ENCODE measurements around the gene NLRP11. TPM values are rescaled to one million over a fixed set of nuclear protein-coding genes. Genes with fewer than 3 reads are reported as not detected.

The NLRP11 gene
- total RNA-seq, 1 experiment from 2014 or later = not detected

- peaks cover 0 to 14% (median 8%) of the 10 kb centered on the region in 3 experiments; a peak in 5 of 7 replicates for H3K36me3 Mint-ChIP-seq (ENCODE audit: insufficient read depth in 1 of 3, low read depth in 3 of 3)
- peaks cover 90% of the 10 kb centered on the region for H3K9me3 ChIP-seq (ENCODE audit: control insufficient read depth, low read depth, low read length)
- H4K5ac ChIP-seq (ENCODE audit: insufficient read length, low read depth, low read length) = no peak overlapping the region
- peaks cover 86 to 93% of the 10 kb centered on the region in 2 experiments for H3K9me3 Mint-ChIP-seq
- no peak overlapping the region for H3K9ac ChIP-seq (ENCODE audit: extremely low read depth, insufficient read length, low read length)
- DNase-seq = no peak
- no peak overlapping the region for H3T11ph ChIP-seq (ENCODE audit: low read length)
- no peak overlapping the region for H3K18ac ChIP-seq (ENCODE audit: insufficient read length, low read depth, low read length)
- H2BK12ac ChIP-seq (ENCODE audit: insufficient read length, low read depth, low read length) = no peak overlapping the region
- H3K4ac ChIP-seq (ENCODE audit: low read depth, low read length) = no peak overlapping the region
- no peak overlapping the region for H2AFZ ChIP-seq (ENCODE audit: low read length)
- H4K91ac ChIP-seq (ENCODE audit: insufficient read length, low read depth, low read length) = no peak overlapping the region
- no peaks in the 10 kb centered on the region for H3K4me1 Mint-ChIP-seq
- no peak overlapping the region for H2BK20ac ChIP-seq (ENCODE audit: low read depth, low read length, poor library complexity, severe bottlenecking)
- H3K27ac ChIP-seq (ENCODE audit: insufficient read length, low read depth, low read length) = no peak overlapping the region
- H2BK120ac ChIP-seq (ENCODE audit: low read depth, low read length, poor library complexity, severe bottlenecking) = no peak overlapping the region
- no peak for TF ChIP-seq CTCF (conservative IDR thresholded peaks at IDR 0.05)
- no peaks in the 10 kb centered on the region for H4K20me1 ChIP-seq (ENCODE audit: control insufficient read depth, insufficient read depth, insufficient read length)
- H2AK5ac ChIP-seq (ENCODE audit: insufficient read length, low read length) = no peak overlapping the region
- H3K27me3 Mint-ChIP-seq (ENCODE audit: low read depth) = peaks cover 3% of the 10 kb centered on the region
- no peaks in the 10 kb centered on the region for H3K4me1 ChIP-seq (ENCODE audit: insufficient read depth, low read length)
- H3K14ac ChIP-seq (ENCODE audit: insufficient read depth, low read length) = no peak overlapping the region
- no peaks in the 10 kb centered on the region for H3K27me3 ChIP-seq (ENCODE audit: insufficient read depth, low read length)
- no peak overlapping the region for H3K4me2 ChIP-seq (ENCODE audit: insufficient read depth, insufficient read length, low read length)
- no CpG with 5 or more reads among the region's 5 CpGs for WGBS (ENCODE audit: extremely low coverage, insufficient read length, low lambda C conversion rate)
- H3K56ac ChIP-seq (ENCODE audit: insufficient read length, low read depth, low read length) = no peak overlapping the region
- H4K8ac ChIP-seq (replicated peaks; ENCODE audit: insufficient read length, low read depth, low read length) = no peak overlapping the region
- no peaks in the 10 kb centered on the region for H3K23me2 ChIP-seq (ENCODE audit: insufficient read length, low read depth, low read length, poor library complexity, severe bottlenecking)
- no peaks in the 10 kb centered on the region for H3K79me1 ChIP-seq (ENCODE audit: insufficient read depth, low read depth, low read length, poor library complexity, severe bottlenecking)
- H3K23ac ChIP-seq (ENCODE audit: insufficient read length, low read depth, low read length) = no peak overlapping the region
- H3K27ac Mint-ChIP-seq = no peak overlapping the region
- no peak overlapping the region for H3K4me3 Mint-ChIP-seq
- no peak overlapping the region for H2BK15ac ChIP-seq (ENCODE audit: low read depth, low read length)
- no peak overlapping the region for H2BK5ac ChIP-seq (ENCODE audit: insufficient read length, low read length)
- no peaks in the 10 kb centered on the region for H3K79me2 ChIP-seq (ENCODE audit: insufficient read depth, low read length)
Observed at GRCh38 chr19:55858969-55859368, 27.2 kb upstream of the NLRP11 start.

Data from H9 (cell line).